Panc1 (cell line): Measurements from ENCODE around the gene USP48. TPM values are rescaled to one million over a fixed set of nuclear protein-coding genes. Genes with fewer than 3 reads are reported as not detected.

Source experiments
- ATAC-seq: fragments of 200-7000 bp; cut with Tn5 transposase; 2 replicates; pipeline ENCODE4 v1.9.1; 2020; ENCODE audit warnings: mild to moderate bottlenecking, moderate library complexity
- BruUV-seq: library from RNA; stranded (reverse); fragments of 400-500 nt; replicated peaks from 2 replicates; lab custom pipeline; 2021; lab: Mats Ljungman, UMichigan
- CTCF ChIA-PET: fragments of 300-600 bp; sonication (Branson Sonifier 250); formaldehyde crosslinking; loops from one replicate; lab custom pipeline; 2022; ENCODE audit warnings: antibody characterized with exemption; lab: Charles Lee
- POLR2A ChIA-PET: fragments of 300-600 bp; sonication (Branson Sonifier 250); formaldehyde crosslinking; loops from one replicate; lab custom pipeline; 2022; ENCODE audit warnings: antibody characterized with exemption; lab: Charles Lee
- DNase-seq: peaks from one replicate; pipeline ENCODE4 v3.0.0-alpha.2; 2010; ENCODE audit warnings: low read depth, low spot score
- H3K27ac ChIP-seq: 2 replicates; pipeline ENCODE4 v1.5.1; 2011; ENCODE audit warnings: mild to moderate bottlenecking, low read length, inconsistent platforms
- H3K27me3 ChIP-seq: fragments of 200-500 bp; sonication (Bioruptor generic); 2 replicates; pipeline ENCODE4 v1.6.0; 2014; ENCODE audit warnings: low read length, inconsistent platforms; ENCODE audit not compliant: control insufficient read depth, insufficient read depth
- H3K36me3 ChIP-seq: fragments of 200-500 bp; sonication (Bioruptor generic); 2 replicates; pipeline ENCODE4 v1.5.1; 2014; ENCODE audit warnings: inconsistent platforms, mild to moderate bottlenecking, low read length, moderate library complexity; ENCODE audit not compliant: control insufficient read depth, insufficient read depth
- H3K4me1 ChIP-seq: 2 replicates; pipeline ENCODE4 v1.5.1; 2011; ENCODE audit warnings: inconsistent platforms, mild to moderate bottlenecking, low read length, moderate library complexity; ENCODE audit not compliant: control insufficient read depth, insufficient read depth
- H3K4me3 ChIP-seq, 2 experiments: 2 replicates each; pipeline ENCODE4 v1.5.1; 2011 to 2012; ENCODE audit warnings: low read depth in 2 of 2, low read length in 2 of 2, mild to moderate bottlenecking in 2 of 2, inconsistent platforms in 1 of 2, moderate library complexity in 1 of 2
- H3K9me3 ChIP-seq: fragments of 200-500 bp; sonication (Bioruptor generic); 2 replicates; pipeline ENCODE4 v1.5.1; 2014; ENCODE audit warnings: low read depth, mild to moderate bottlenecking, inconsistent platforms, low read length, moderate library complexity; ENCODE audit not compliant: control insufficient read depth, insufficient read depth
- POLR2AphosphoS5 ChIP-seq: IDR thresholded peaks from 2 replicates; pipeline ENCODE4 v1.6.1; 2012; ENCODE audit warnings: mild to moderate bottlenecking, low read depth, low read length, moderate library complexity
- REST ChIP-seq, 2 experiments: IDR thresholded peaks; 2 replicates each; pipeline ENCODE4 v1.6.1; 2011 to 2012; ENCODE audit warnings: low read depth in 2 of 2, control low read depth in 1 of 2, low read length in 1 of 2, mild to moderate bottlenecking in 1 of 2, moderate library complexity in 1 of 2; ENCODE audit not compliant: insufficient read depth in 1 of 2
- SIN3A ChIP-seq: IDR thresholded peaks from 2 replicates; pipeline ENCODE4 v1.6.1; 2012; ENCODE audit warnings: low read depth, mild to moderate bottlenecking, low read length, moderate library complexity, borderline replicate concordance; ENCODE audit not compliant: insufficient read depth
- TCF7L2 ChIP-seq: IDR thresholded peaks from 2 replicates; pipeline ENCODE4 v1.6.1; 2011; ENCODE audit warnings: mild to moderate bottlenecking, low read depth, low read length, inconsistent platforms
- in situ Hi-C: cut with HindIII; loops from 2 replicates; pipeline ENCODE4 v1.10.0; 2016; ENCODE audit warnings: low sequenced_read_pairs, low pct_unique_long_range_greater_than_20kb
- intact Hi-C: fragments of 100-400 bp; cut with micrococcal nuclease; formaldehyde crosslinking; loops from one replicate; pipeline ENCODE4 v1.10.0; 2022; ENCODE audit not compliant: unreplicated experiment
- total RNA-seq: library from RNA; stranded (reverse); gene quantifications from one replicate; pipeline ENCODE4 v1.2.1, GENCODE V29; 2021; ENCODE audit not compliant: unreplicated experiment
- TF ChIP-seq, protein P1 (sequence below): fragments of 450-650 bp; IDR thresholded peaks from 2 replicates; pipeline ENCODE4 v1.5.1; 2017; ENCODE audit warnings: mild to moderate bottlenecking

USP48 gene
- total RNA-seq, 1 experiment from 2014 or later: 71.6 TPM

GRCh38 chr1:21818656-21819055, 35.7 kb upstream of the USP48 start:
- CTCF ChIA-PET: no interaction called here
- no peak for DNase-seq
- in situ Hi-C loops (no loop called here), intact Hi-C loops (no loop called here)
- H3K27me3 ChIP-seq: no peaks in the 10 kb centered on the region
- no peak overlapping the region for H3K4me3 ChIP-seq
- TF ChIP-seq POLR2AphosphoS5 (no peak), REST (IDR thresholded peaks at IDR 0.05; ENCODE audit: insufficient read depth in 1 of 2, low read depth in 2 of 2, low read length in 1 of 2) (no peak), TCF7L2 (no peak), SIN3A (no peak)
- TF ChIP-seq, protein P1, sequence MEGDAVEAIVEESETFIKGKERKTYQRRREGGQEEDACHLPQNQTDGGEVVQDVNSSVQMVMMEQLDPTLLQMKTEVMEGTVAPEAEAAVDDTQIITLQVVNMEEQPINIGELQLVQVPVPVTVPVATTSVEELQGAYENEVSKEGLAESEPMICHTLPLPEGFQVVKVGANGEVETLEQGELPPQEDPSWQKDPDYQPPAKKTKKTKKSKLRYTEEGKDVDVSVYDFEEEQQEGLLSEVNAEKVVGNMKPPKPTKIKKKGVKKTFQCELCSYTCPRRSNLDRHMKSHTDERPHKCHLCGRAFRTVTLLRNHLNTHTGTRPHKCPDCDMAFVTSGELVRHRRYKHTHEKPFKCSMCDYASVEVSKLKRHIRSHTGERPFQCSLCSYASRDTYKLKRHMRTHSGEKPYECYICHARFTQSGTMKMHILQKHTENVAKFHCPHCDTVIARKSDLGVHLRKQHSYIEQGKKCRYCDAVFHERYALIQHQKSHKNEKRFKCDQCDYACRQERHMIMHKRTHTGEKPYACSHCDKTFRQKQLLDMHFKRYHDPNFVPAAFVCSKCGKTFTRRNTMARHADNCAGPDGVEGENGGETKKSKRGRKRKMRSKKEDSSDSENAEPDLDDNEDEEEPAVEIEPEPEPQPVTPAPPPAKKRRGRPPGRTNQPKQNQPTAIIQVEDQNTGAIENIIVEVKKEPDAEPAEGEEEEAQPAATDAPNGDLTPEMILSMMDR: no peak
- POLR2A ChIA-PET: interaction anchor here (0.6 kb wide), 2 partner anchors 8 to 31 kb away, joined by 4 to 10 read pairs; no protein-coding TSS in a partner anchor
- no TSS peak for BruUV-seq
- no peak overlapping the region for H3K27ac ChIP-seq
- H3K36me3 ChIP-seq: no peaks in the 10 kb centered on the region
- peaks cover 6% of the 10 kb centered on the region for H3K4me1 ChIP-seq
- peak; percentile 32; the same call in 1 of the 2 replicates for ATAC-seq
- no peaks in the 10 kb centered on the region for H3K9me3 ChIP-seq

DNA sequence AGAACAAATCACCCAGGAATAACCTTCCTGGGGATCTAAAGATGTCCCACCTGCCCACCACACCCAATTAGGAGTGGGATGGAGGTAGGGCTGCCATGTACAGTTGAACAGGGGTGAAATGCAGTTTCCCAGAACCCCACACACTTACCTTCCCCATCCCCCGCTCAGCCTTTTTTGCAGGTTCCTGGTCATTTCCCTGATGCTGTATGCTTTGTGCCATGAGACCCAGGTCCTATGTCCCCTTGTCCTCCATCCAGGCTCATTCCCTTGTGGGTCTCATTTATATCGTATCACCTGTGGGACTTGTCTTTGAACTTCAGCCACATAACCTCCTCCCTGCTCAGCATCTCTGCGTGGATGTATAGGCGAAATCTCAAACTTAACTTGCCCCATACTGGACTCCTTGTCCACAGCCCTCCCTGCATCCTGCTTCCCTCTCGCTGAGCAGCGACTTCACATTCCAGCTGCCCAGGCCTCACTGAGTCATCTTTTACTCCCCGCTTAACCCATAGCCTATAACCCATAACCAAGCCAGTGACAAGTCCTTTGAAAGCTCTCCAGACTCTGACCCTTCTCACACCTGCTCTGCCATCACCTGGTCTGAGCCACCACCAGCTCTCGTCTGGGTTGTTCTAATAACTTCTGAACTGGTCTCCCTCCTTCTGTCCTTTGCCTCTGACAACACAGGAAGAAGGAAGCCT, 33.8 kb upstream of the USP48 start:
- peak; percentile 4 for DNase-seq
- intact Hi-C loops: no loop called here
- Histone ChIP-seq H3K27me3 (no peaks in the 10 kb centered on the region), H3K4me1 (peaks cover 6% of the 10 kb centered on the region), H3K4me3 (no peak overlapping the region), H3K36me3 (no peaks in the 10 kb centered on the region), H3K9me3 (no peaks in the 10 kb centered on the region), H3K27ac (no peak overlapping the region)
- in situ Hi-C loops: no loop called here
- BruUV-seq: no TSS peak
- POLR2A ChIA-PET: no interaction called here
- ATAC-seq: peak; percentile 79
- TF ChIP-seq REST (IDR thresholded peaks at IDR 0.05; ENCODE audit: insufficient read depth in 1 of 2, low read depth in 2 of 2, low read length in 1 of 2): no peak
- TF ChIP-seq, protein P1: no peak
- TF ChIP-seq SIN3A: no peak
- TF ChIP-seq POLR2AphosphoS5: 0 out of 2 replicates have a peak, but pooled peaks have one; percentile 46
- CTCF ChIA-PET: no interaction called here
